MM.1S (cell line): ENCODE results near the gene LSM7.

Source experiments
- CTCF ChIP-seq: fragments of 300-600 bp; sonication (generic); IDR thresholded peaks from 2 replicates; pipeline ENCODE4 v1.5.1; 2016; ENCODE audit warnings: antibody characterized with exemption, low read length, mixed read lengths
- EZH2 ChIP-seq: fragments of 300-600 bp; sonication (generic); optimal IDR thresholded peaks from 2 replicates; pipeline ENCODE3; 2017; ENCODE audit warnings: low read depth, mild to moderate bottlenecking, antibody characterized with exemption, low read length, mixed read lengths

DNA sequence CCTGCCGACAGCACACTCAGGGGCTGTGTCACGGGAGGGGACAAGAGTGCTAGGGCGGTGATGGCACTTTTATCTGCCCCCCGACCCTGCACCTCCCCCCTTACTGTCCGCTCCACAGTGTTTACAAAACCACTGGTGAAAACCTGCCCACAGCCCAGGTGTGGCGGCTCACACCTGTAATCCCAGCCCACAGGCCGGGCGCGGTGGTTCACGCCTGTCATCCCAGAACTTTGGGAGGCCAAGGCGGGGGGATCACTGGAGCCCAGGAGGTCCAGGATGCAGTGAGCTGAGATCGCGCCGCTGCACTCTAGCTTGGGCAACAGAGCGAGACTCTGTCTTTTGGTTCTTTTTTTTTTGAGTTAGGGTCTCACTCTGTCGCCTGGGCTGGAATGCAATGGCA lies 32.2 kb downstream of the LSM7 start:
- TF ChIP-seq CTCF (no peak), EZH2 (no peak)
